IMR-90 (cell line): ENCODE data around the gene HEPACAM. TPM values are rescaled to one million over a fixed set of nuclear protein-coding genes. Genes with fewer than 3 reads are reported as not detected.

Experiments used
- ATAC-seq: fragments of 200-7000 bp; cut with Tn5 transposase; 2 replicates; pipeline ENCODE4 v1.9.1; 2020; ENCODE audit warnings: low read depth, mild to moderate bottlenecking, moderate library complexity
- BruUV-seq: library from RNA; stranded (reverse); fragments of 400-500 nt; replicated peaks from 2 replicates; lab custom pipeline; 2021; lab: Mats Ljungman, UMichigan
- CTCF ChIA-PET: fragments of 300-600 bp; formaldehyde crosslinking; extraction: SDS; loops from one replicate; lab custom pipeline; 2021; ENCODE audit warnings: antibody characterized with exemption; lab: Yijun Ruan, JAX
- POLR2A ChIA-PET: fragments of 300-600 bp; sonication (Branson Sonifier 250); formaldehyde crosslinking; loops from one replicate; lab custom pipeline; 2022; ENCODE audit warnings: antibody characterized with exemption; ENCODE audit not compliant: unreplicated experiment; lab: Charles Lee
- DNase-seq: peaks from one replicate; pipeline ENCODE4 v3.0.0; 2013
- H2AFZ ChIP-seq: replicated peaks from 2 replicates; pipeline ENCODE3; 2013; ENCODE audit warnings: low read length, mild to moderate bottlenecking; ENCODE audit not compliant: poor library complexity
- H2AK5ac ChIP-seq: 2 replicates; pipeline ENCODE4 v1.6.1; 2013; ENCODE audit warnings: low read depth, low read length, inconsistent platforms
- H2AK9ac ChIP-seq: replicated peaks from 2 replicates; pipeline ENCODE3; 2013; ENCODE audit warnings: mild to moderate bottlenecking, low read depth, low read length, moderate library complexity; ENCODE audit not compliant: poor library complexity
- H2BK120ac ChIP-seq: 2 replicates; pipeline ENCODE4 v1.6.1; 2013; ENCODE audit warnings: low read depth, low read length, inconsistent platforms
- H2BK15ac ChIP-seq: 3 replicates; pipeline ENCODE4 v1.6.1; 2013; ENCODE audit warnings: low read depth, low read length, inconsistent platforms
- H2BK20ac ChIP-seq: 2 replicates; pipeline ENCODE4 v1.6.1; 2013; ENCODE audit warnings: low read depth, mild to moderate bottlenecking, inconsistent platforms, low read length, moderate library complexity
- H2BK5ac ChIP-seq: 2 replicates; pipeline ENCODE4 v1.6.1; 2013; ENCODE audit warnings: mild to moderate bottlenecking, low read depth, low read length, inconsistent platforms; ENCODE audit not compliant: poor library complexity, severe bottlenecking
- H3K14ac ChIP-seq: replicated peaks from 2 replicates; pipeline ENCODE4 v1.6.1; 2013; ENCODE audit warnings: low read depth, low read length, inconsistent platforms
- H3K18ac ChIP-seq: 2 replicates; pipeline ENCODE4 v1.6.1; 2013; ENCODE audit warnings: low read depth, low read length, control low read depth
- H3K23ac ChIP-seq: 2 replicates; pipeline ENCODE4 v1.6.1; 2013; ENCODE audit warnings: low read depth, low read length, inconsistent platforms
- H3K27ac ChIP-seq: 2 replicates; pipeline ENCODE4 v1.5.1; 2013; ENCODE audit warnings: mild to moderate bottlenecking, control low read depth, low read length; ENCODE audit not compliant: insufficient read depth
- H3K27me3 ChIP-seq: 2 replicates; pipeline ENCODE4 v1.6.1; 2013; ENCODE audit warnings: low read length; ENCODE audit not compliant: control insufficient read depth, insufficient read depth
- H3K36me3 ChIP-seq: 2 replicates; pipeline ENCODE4 v1.6.1; 2013; ENCODE audit warnings: low read length, mixed read lengths; ENCODE audit not compliant: control insufficient read depth, insufficient read depth
- H3K4ac ChIP-seq: 2 replicates; pipeline ENCODE4 v1.6.1; 2013; ENCODE audit warnings: low read depth, low read length, inconsistent platforms
- H3K4me1 ChIP-seq: 2 replicates; pipeline ENCODE4 v1.6.1; 2013; ENCODE audit warnings: low read length, mixed read lengths; ENCODE audit not compliant: control insufficient read depth, insufficient read depth
- H3K4me2 ChIP-seq: 2 replicates; pipeline ENCODE4 v1.6.1; 2013; ENCODE audit warnings: low read depth, mild to moderate bottlenecking, control low read depth, low read length, moderate library complexity
- H3K4me3 ChIP-seq: 2 replicates; pipeline ENCODE4 v1.5.1; 2013; ENCODE audit warnings: low read depth, mild to moderate bottlenecking, control low read depth, low read length, moderate library complexity; ENCODE audit not compliant: insufficient read depth
- H3K56ac ChIP-seq: 2 replicates; pipeline ENCODE4 v1.6.1; 2013; ENCODE audit warnings: low read length, inconsistent platforms; ENCODE audit not compliant: insufficient read depth; ENCODE audit errors: extremely low read depth
- H3K79me1 ChIP-seq, 2 experiments: 2 replicates each; pipeline ENCODE4 v1.6.1; 2013; ENCODE audit warnings: low read length in 2 of 2, inconsistent platforms in 1 of 2, low read depth in 1 of 2
- H3K9ac ChIP-seq: 2 replicates; pipeline ENCODE4 v1.6.1; 2013; ENCODE audit warnings: low read depth, low read length, control low read depth
- H3K9me1 ChIP-seq: 2 replicates; pipeline ENCODE4 v1.6.1; 2013; ENCODE audit warnings: low read length, inconsistent platforms; ENCODE audit not compliant: insufficient read depth
- H3K9me3 ChIP-seq: 2 replicates; pipeline ENCODE4 v1.6.1; 2013; ENCODE audit warnings: low read length; ENCODE audit not compliant: control insufficient read depth, insufficient read depth
- H4K20me1 ChIP-seq: 2 replicates; pipeline ENCODE4 v1.6.1; 2013; ENCODE audit warnings: low read length, inconsistent platforms; ENCODE audit not compliant: insufficient read depth
- H4K5ac ChIP-seq: 2 replicates; pipeline ENCODE4 v1.6.1; 2013; ENCODE audit warnings: mild to moderate bottlenecking, low read depth, low read length, control low read depth
- H4K8ac ChIP-seq, 2 experiments: 2 replicates each; pipeline ENCODE4 v1.6.1; 2013; ENCODE audit warnings: low read depth in 2 of 2, low read length in 2 of 2, control low read depth in 1 of 2, inconsistent platforms in 1 of 2
- H4K91ac ChIP-seq: 2 replicates; pipeline ENCODE4 v1.6.1; 2013; ENCODE audit warnings: low read depth, low read length, inconsistent platforms; ENCODE audit not compliant: insufficient read depth
- BHLHE40 ChIP-seq: fragments of 150-350 bp; IDR thresholded peaks from 2 replicates; pipeline ENCODE4 v1.6.1; 2016; ENCODE audit warnings: mild to moderate bottlenecking, low read depth, low read length
- CEBPB ChIP-seq: IDR thresholded peaks from 2 replicates; pipeline ENCODE4 v1.6.1; 2012; ENCODE audit warnings: low read depth, low read length, improper control_type of control experiment
- CHD1 ChIP-seq: IDR thresholded peaks from 2 replicates; pipeline ENCODE4 v1.6.1; 2012; ENCODE audit warnings: low read depth, low read length, improper control_type of control experiment
- ELK1 ChIP-seq: fragments of 150-350 bp; IDR thresholded peaks from 2 replicates; pipeline ENCODE4 v1.6.1; 2016; ENCODE audit warnings: low read depth, mild to moderate bottlenecking, low read length, moderate library complexity, borderline replicate concordance
- FOS ChIP-seq: fragments of 150-350 bp; IDR thresholded peaks from 2 replicates; pipeline ENCODE4 v1.6.1; 2016; ENCODE audit warnings: low read depth, low read length
- MAFK ChIP-seq: IDR thresholded peaks from 2 replicates; pipeline ENCODE4 v1.6.1; 2012; ENCODE audit warnings: low read depth, low read length, improper control_type of control experiment
- MAZ ChIP-seq: IDR thresholded peaks from 2 replicates; pipeline ENCODE4 v1.6.1; 2012; ENCODE audit warnings: low read depth, mild to moderate bottlenecking, low read length, improper control_type of control experiment, moderate library complexity, borderline replicate concordance
- MXI1 ChIP-seq: IDR thresholded peaks from 2 replicates; pipeline ENCODE4 v1.6.1; 2012; ENCODE audit warnings: low read depth, mild to moderate bottlenecking, low read length, moderate library complexity, borderline replicate concordance
- NFE2L2 ChIP-seq: fragments of 150-350 bp; IDR thresholded peaks from 2 replicates; pipeline ENCODE4 v1.6.1; 2016; ENCODE audit warnings: low read depth, mild to moderate bottlenecking, low read length
- POLR2A ChIP-seq: IDR thresholded peaks from 2 replicates; pipeline ENCODE4 v1.6.1; 2012; ENCODE audit warnings: mild to moderate bottlenecking, low read depth, low read length
- RAD21 ChIP-seq: IDR thresholded peaks from 2 replicates; pipeline ENCODE4 v1.6.1; 2012; ENCODE audit warnings: low read length, improper control_type of control experiment
- RCOR1 ChIP-seq: IDR thresholded peaks from 2 replicates; pipeline ENCODE4 v1.6.1; 2012; ENCODE audit warnings: mild to moderate bottlenecking, low read length, improper control_type of control experiment; ENCODE audit not compliant: insufficient replicate concordance
- RFX5 ChIP-seq: IDR thresholded peaks from 2 replicates; pipeline ENCODE4 v1.8.0; 2012; ENCODE audit warnings: low read depth, mild to moderate bottlenecking, low read length, moderate library complexity
- SMC3 ChIP-seq: fragments of 150-350 bp; IDR thresholded peaks from 2 replicates; pipeline ENCODE4 v1.6.1; 2016; ENCODE audit warnings: low read depth, mild to moderate bottlenecking, antibody characterized with exemption, low read length, moderate library complexity
- WGBS, 2 experiments: methylation state at CpG; one replicate each; pipeline versions ENCODE4 v1.1.5 to v1.1.7; 2013; ENCODE audit warnings: missing lambda C conversion rate in 2 of 2; ENCODE audit not compliant: insufficient read length in 1 of 2; ENCODE audit errors: extremely low coverage in 2 of 2; 5-methylcytosine and 5-hydroxymethylcytosine counted together
- dilution Hi-C: fragments of 300-500 bp; cut with HindIII; formaldehyde crosslinking; loops from one replicate; pipeline ENCODE4 v1.14.3; 2018; ENCODE audit warnings: low sequenced_read_pairs; ENCODE audit not compliant: unreplicated experiment
- in situ Hi-C: fragments of 300-500 bp; cut with MboI; formaldehyde crosslinking; loops from 3 replicates; pipeline ENCODE4 v1.14.3; 2019; ENCODE audit warnings: low sequenced_read_pairs, inconsistent platforms, mixed read lengths
- intact Hi-C: fragments of 100-400 bp; cut with micrococcal nuclease; formaldehyde crosslinking; loops from 2 replicates; pipeline ENCODE4 v1.10.0; 2022
- polyA plus RNA-seq, 3 experiments: library from polyadenylated mRNA; depleted of rRNA; stranded (reverse); fragments of >200 nt; gene quantifications; 2 replicates each; pipeline ENCODE4 v1.2.3, GENCODE V29; 2012; ENCODE audit warnings: low replicate concordance in 1 of 3
- total RNA-seq: library from RNA; depleted of rRNA; stranded (reverse); fragments of >200 nt; gene quantifications from 2 replicates; pipeline ENCODE4 v1.2.3, GENCODE V29; 2012
- TF ChIP-seq, protein P1 (sequence below): conservative IDR thresholded peaks from 2 replicates; pipeline ENCODE4 v1.5.1; 2012; ENCODE audit warnings: mild to moderate bottlenecking, low read depth, low read length, improper control_type of control experiment
- TF ChIP-seq, protein P2 (sequence below): fragments of 150-350 bp; IDR thresholded peaks from 2 replicates; pipeline ENCODE4 v1.6.1; 2017; ENCODE audit warnings: mild to moderate bottlenecking, antibody characterized with exemption, low read length, low read depth

HEPACAM gene
- total and polyA plus RNA-seq, 2 of the 4 experiments (the other 2 are of a cell fraction) = 0.09 to 0.18 TPM

DNA sequence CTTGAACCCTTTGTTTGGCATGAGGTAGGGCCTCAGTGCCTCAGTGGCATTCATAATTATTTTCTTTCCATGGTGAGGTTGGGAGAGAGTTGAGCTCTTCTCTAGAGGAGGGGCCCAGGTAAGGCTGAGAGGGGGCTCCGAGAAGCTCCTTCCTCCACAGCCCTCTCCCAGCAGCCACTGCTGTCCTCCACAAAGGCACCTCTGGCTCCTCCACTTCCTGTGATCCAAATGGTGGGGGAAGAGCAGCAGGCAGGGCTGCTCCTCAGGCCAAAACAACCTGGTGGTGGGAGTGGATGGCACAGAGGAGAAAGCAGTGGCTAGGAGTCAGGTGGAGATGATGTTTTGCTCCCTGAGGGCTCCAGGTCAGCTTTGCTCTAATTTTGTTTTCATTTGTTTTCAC is 51.5 kb downstream of the HEPACAM start:
- ATAC-seq = no peak

More for the DNA sequence above, 51.5 kb downstream of the HEPACAM start:
- POLR2A ChIA-PET = no interaction called here
- Histone ChIP-seq H3K27ac (no peak overlapping the region), H4K91ac (no peak overlapping the region), H3K4me1 (no peaks in the 10 kb centered on the region), H3K4me2 (no peak overlapping the region), H3K4ac (no peak overlapping the region), H4K20me1 (no peaks in the 10 kb centered on the region), H3K9me1 (peaks cover 3% of the 10 kb centered on the region; the same call in 1 of the 2 replicates), H2BK5ac (no peak overlapping the region), H3K4me3 (no peak overlapping the region), H3K79me1 (no peaks in the 10 kb centered on the region), H2AK9ac (no peak overlapping the region), H2BK20ac (no peak overlapping the region), H3K14ac (no peak overlapping the region), H3K56ac (no peak overlapping the region), H3K18ac (no peak overlapping the region), H3K9ac (no peak overlapping the region), H3K27me3 (no peaks in the 10 kb centered on the region), H3K9me3 (no peaks in the 10 kb centered on the region), H2AFZ (no peak overlapping the region), H4K8ac (no peak overlapping the region), H3K23ac (no peak overlapping the region), H2AK5ac (no peak overlapping the region), H4K5ac (no peak overlapping the region), H3K36me3 (no peaks in the 10 kb centered on the region), H2BK15ac (no peak overlapping the region), H2BK120ac (no peak overlapping the region)
- no TSS peak for BruUV-seq
- no CpG with 5 or more reads among the region's 1 CpG for WGBS, 2 experiments
- dilution Hi-C loops (no loop called here), intact Hi-C loops (no loop called here), in situ Hi-C loops (no loop called here)
- TF ChIP-seq RFX5 (no peak), CHD1 (no peak), POLR2A (no peak), FOS (no peak), NFE2L2 (no peak), BHLHE40 (no peak), MXI1 (no peak), CEBPB (no peak), ELK1 (no peak), SMC3 (no peak), MAZ (no peak), RCOR1 (no peak), MAFK (no peak), RAD21 (no peak)
- TF ChIP-seq, protein P1, sequence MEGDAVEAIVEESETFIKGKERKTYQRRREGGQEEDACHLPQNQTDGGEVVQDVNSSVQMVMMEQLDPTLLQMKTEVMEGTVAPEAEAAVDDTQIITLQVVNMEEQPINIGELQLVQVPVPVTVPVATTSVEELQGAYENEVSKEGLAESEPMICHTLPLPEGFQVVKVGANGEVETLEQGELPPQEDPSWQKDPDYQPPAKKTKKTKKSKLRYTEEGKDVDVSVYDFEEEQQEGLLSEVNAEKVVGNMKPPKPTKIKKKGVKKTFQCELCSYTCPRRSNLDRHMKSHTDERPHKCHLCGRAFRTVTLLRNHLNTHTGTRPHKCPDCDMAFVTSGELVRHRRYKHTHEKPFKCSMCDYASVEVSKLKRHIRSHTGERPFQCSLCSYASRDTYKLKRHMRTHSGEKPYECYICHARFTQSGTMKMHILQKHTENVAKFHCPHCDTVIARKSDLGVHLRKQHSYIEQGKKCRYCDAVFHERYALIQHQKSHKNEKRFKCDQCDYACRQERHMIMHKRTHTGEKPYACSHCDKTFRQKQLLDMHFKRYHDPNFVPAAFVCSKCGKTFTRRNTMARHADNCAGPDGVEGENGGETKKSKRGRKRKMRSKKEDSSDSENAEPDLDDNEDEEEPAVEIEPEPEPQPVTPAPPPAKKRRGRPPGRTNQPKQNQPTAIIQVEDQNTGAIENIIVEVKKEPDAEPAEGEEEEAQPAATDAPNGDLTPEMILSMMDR = no peak
- TF ChIP-seq, protein P2, sequence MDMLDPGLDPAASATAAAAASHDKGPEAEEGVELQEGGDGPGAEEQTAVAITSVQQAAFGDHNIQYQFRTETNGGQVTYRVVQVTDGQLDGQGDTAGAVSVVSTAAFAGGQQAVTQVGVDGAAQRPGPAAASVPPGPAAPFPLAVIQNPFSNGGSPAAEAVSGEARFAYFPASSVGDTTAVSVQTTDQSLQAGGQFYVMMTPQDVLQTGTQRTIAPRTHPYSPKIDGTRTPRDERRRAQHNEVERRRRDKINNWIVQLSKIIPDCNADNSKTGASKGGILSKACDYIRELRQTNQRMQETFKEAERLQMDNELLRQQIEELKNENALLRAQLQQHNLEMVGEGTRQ = no peak
- no peak for DNase-seq
- CTCF ChIA-PET = no interaction called here
